Adrenal gland (tissue), 12 donors: ENCODE measurements around the gene VWA8. TPM values are rescaled to one million over a fixed set of nuclear protein-coding genes. Genes with fewer than 3 reads are reported as not detected.

Experiments used
- DNase-seq, 7 donors: peaks; one replicate each; pipeline ENCODE4 v3.0.0-alpha.2; 2019 to 2020
- H3K27ac ChIP-seq, 5 donors: fragments of 200-600 bp; sonication (generic) in 4 of 5; 1 replicate in 3 of 5; 2 replicates in 2 of 5; pipeline versions ENCODE4 v1.5.1 to v1.8.0; 2016 to 2020; ENCODE audit warnings: mild to moderate bottlenecking in 1 of 5
- H3K27me3 ChIP-seq: fragments of 200-600 bp; 2 replicates; pipeline ENCODE4 v1.8.0; 2021
- H3K36me3 ChIP-seq, 2 donors: fragments of 200-600 bp; replicated peaks in 1 of 2; 1 replicate in 1 of 2; 2 replicates in 1 of 2; pipeline versions ENCODE4 v1.5.1 to v1.8.0; 2018 to 2022
- H3K4me1 ChIP-seq, 2 donors: fragments of 200-600 bp; replicated peaks in 1 of 2; 1 replicate in 1 of 2; 2 replicates in 1 of 2; pipeline versions ENCODE4 v1.5.1 to v1.8.0; 2018 to 2021
- H3K4me3 ChIP-seq, 4 donors: fragments of 200-600 bp; sonication (generic) in 3 of 4; one replicate each; pipeline ENCODE4 v1.5.1; 2016 to 2018
- H3K9me3 ChIP-seq, 3 donors: fragments of 200-600 bp; sonication (generic) in 1 of 3; replicated peaks in 1 of 3; 1 replicate in 2 of 3; 2 replicates in 1 of 3; pipeline versions ENCODE4 v1.5.1 to v1.8.0; 2016 to 2021
- POLR2A ChIP-seq, 2 donors: fragments of 450-650 bp; IDR thresholded peaks; one replicate each; pipeline ENCODE4 v1.6.1; 2017; ENCODE audit warnings: antibody characterized with exemption in 2 of 2, mild to moderate bottlenecking in 2 of 2, moderate library complexity in 1 of 2
- WGBS, 4 donors: extraction: QIAGEN DNeasy Blood & Tissue Kit in 2 of 4; methylation state at CpG; one replicate each; pipeline versions ENCODE4 v1.1.5 to v1.1.7; 2013 to 2017; 5-methylcytosine and 5-hydroxymethylcytosine counted together
- intact Hi-C, 2 donors: fragments of 100-400 bp; cut with DNase I; formaldehyde crosslinking; loops; one replicate each; pipeline versions ENCODE4 v1.14.1 to v1.15.0; 2022 to 2023
- polyA plus RNA-seq, 3 donors: library from polyadenylated mRNA; stranded (reverse); fragments of 200-250 nt in 2 of 3; fragments of 350-450 nt in 1 of 3; fragmentation: Illumina TruSeq in 1 of 3; extraction: RNeasy Lipid Tissue Mini Kit (QIAGEN cat#74804) in 1 of 3; gene quantifications; one replicate each; pipeline ENCODE4 v1.2.3, GENCODE V29; 2013 to 2014
- total RNA-seq, 9 donors: library from RNA; depleted of rRNA in 4 of 9; stranded (reverse); fragments of >200 nt in 4 of 9; fragments of 120-200 nt in 1 of 9; fragmentation: NEBNext Ultra II Directional in 1 of 9; extraction: Animal tissue kit (Norgen Biotek cat#: 25700) in 1 of 9; gene quantifications; one replicate each; pipeline versions ENCODE4 v1.1.0 to v1.2.4, GENCODE V29; 2013 to 2023
- TF ChIP-seq, protein P1 (sequence below), 6 experiments: fragments of 450-650 bp in 4 of 6; fragments of 200-600 bp in 2 of 6; sonication (generic) in 1 of 6; IDR thresholded peaks; 1 replicate in 5 of 6; 2 replicates in 1 of 6; pipeline versions ENCODE4 v1.5.1 to v1.8.0; 2016 to 2021; ENCODE audit warnings: antibody characterized with exemption in 6 of 6, mild to moderate bottlenecking in 2 of 6, moderate library complexity in 1 of 6
- donor health status: healthy with polysubstance abuse.
- donor health status: Bipolar disorder and iron deficiency.
- donor health status: DM: yes; HTN: yes; CAD: no.
- donor health status: DM: no; HTN: no; CAD: no.
- donor health status: DM: no; HTN: no; CAD: no.
- donor health status: DM: yes; HTN: yes; CAD: no.

Gene VWA8
- total and polyA plus RNA-seq, 12 donors: 8.1 to 45.4 (median 31.4) TPM

DNA sequence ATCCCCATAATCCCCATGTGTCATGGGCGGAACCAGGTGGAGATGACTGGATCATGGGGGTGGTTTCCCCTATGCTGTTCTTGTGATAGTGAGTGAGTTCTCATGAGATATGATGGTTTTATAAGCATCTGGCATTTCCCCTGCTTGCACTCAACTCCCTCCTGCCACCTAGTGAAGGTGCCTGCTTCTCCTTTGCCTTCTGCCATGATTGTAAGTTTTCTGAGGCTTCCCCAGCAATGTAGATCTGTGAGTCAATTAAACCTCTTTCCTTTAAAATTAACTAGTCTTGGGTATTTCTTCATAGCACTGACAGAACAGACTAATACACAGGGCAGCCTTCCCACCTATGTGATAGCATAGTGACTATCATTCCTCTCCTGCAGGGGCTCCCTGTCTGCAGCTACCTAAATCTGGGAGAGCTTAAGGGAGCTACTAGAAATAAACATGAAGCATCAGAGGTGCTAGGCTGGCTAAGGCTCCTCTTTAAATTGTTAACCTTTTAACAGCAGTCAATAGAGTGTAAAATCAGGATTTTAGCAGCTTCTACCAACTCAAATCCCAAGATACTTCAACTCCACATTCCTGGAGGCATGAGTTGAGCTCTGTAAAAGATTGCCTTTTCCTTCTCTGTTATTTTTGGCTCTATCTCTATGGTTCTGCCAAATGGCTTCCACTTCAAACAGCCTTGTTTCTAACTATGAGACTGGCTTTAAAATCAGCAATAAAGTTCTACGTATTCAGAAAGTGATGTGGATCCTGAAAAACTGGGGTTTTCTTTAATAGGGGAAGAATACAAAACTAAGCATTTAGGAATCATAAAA, 112.3 kb downstream of the VWA8 start:
- Histone ChIP-seq H3K27me3 (no peaks in the 10 kb centered on the region), H3K4me1 (no peaks in the 10 kb centered on the region), H3K27ac (no peak overlapping the region), H3K4me3 (no peak overlapping the region), H3K36me3 (no peaks in the 10 kb centered on the region), H3K9me3 (peaks cover 0 to 4% (median 0%) of the 10 kb centered on the region in 3 donors)
- WGBS, 4 donors: 77 to 94% (median 90%) methylated on average over 2 of the region's 2 CpGs
- peak in 1 of 7 donors; percentile 3 for DNase-seq
- TF ChIP-seq POLR2A (IDR thresholded peaks at IDR 0.05): no peak
- TF ChIP-seq, protein P1, sequence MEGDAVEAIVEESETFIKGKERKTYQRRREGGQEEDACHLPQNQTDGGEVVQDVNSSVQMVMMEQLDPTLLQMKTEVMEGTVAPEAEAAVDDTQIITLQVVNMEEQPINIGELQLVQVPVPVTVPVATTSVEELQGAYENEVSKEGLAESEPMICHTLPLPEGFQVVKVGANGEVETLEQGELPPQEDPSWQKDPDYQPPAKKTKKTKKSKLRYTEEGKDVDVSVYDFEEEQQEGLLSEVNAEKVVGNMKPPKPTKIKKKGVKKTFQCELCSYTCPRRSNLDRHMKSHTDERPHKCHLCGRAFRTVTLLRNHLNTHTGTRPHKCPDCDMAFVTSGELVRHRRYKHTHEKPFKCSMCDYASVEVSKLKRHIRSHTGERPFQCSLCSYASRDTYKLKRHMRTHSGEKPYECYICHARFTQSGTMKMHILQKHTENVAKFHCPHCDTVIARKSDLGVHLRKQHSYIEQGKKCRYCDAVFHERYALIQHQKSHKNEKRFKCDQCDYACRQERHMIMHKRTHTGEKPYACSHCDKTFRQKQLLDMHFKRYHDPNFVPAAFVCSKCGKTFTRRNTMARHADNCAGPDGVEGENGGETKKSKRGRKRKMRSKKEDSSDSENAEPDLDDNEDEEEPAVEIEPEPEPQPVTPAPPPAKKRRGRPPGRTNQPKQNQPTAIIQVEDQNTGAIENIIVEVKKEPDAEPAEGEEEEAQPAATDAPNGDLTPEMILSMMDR (IDR thresholded peaks at IDR 0.05): peak in 1 of 6 experiments; percentile 19
- intact Hi-C loops: no loop called here

DNA sequence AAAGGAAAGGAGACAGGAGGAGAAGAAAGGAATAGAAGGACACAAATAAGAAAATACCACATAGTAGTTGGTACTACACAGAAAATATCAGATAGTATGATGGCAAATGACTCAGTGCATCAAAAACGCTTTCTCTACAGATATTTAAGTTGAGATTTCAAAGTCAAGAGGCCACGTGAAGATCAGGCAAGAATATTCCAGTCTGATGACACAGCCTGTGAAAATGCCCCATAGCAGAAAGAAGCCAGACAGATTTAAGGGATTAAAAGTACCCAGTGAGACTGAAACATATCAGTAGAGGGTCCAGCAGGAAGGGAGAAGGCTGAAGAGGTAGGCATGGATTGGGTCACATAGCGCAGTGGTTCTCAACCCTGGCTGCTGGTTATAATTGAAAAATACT, 113.7 kb downstream of the VWA8 start:
- Histone ChIP-seq H3K4me3 (no peak overlapping the region), H3K4me1 (no peaks in the 10 kb centered on the region), H3K9me3 (peaks cover 0 to 4% (median 0%) of the 10 kb centered on the region in 3 donors), H3K27ac (no peak overlapping the region), H3K36me3 (no peaks in the 10 kb centered on the region), H3K27me3 (no peaks in the 10 kb centered on the region)
- DNase-seq: no peak
- WGBS, 4 donors: 90 to 97% (median 96%) methylated on average over 3 of the region's 3 CpGs
- no peak for TF ChIP-seq POLR2A (IDR thresholded peaks at IDR 0.05)
- TF ChIP-seq, protein P1 (IDR thresholded peaks at IDR 0.05): no peak
- intact Hi-C loops: no loop called here

DNA sequence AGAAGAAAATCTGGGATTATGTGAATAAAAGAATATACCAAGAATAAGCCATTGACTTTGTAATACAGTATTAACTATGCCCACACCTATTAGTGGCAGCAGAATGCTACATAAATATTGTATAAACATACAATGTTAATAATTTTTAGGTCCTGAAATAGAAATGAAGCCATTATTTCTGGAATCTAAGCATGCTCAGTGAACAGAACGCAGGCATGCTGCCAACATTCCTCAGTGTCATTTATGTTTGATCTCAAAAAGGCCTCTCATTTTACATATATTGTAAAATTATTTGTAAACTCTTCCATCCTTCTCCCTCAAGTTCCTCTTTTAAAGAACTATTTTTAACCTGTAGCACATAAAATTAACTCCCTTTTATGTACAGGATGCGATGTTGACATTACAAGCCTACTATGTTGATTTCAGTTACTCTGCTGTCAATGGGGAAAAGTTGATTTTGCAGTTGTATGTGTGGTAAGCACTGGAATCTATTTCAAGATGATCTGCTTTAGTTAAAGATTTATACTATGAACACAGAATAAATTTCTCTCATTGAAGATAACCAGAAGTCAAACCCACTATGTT, 118.8 kb downstream of the VWA8 start:
- 62 to 84% (median 70%) methylated on average over 2 of the region's 2 CpGs for WGBS, 4 donors
- no peak overlapping the region for H3K4me3 ChIP-seq
- H3K27ac ChIP-seq: no peak overlapping the region
- peaks cover 0 to 15% of the 10 kb centered on the region in 2 donors for H3K4me1 ChIP-seq
- DNase-seq: peak in 3 of 7 donors; percentile 21 to 25 (median 24)
- H3K36me3 ChIP-seq: no peaks in the 10 kb centered on the region
- TF ChIP-seq, protein P1 (IDR thresholded peaks at IDR 0.05): no peak
- TF ChIP-seq POLR2A (IDR thresholded peaks at IDR 0.05): no peak
- H3K9me3 ChIP-seq: peaks cover 0 to 4% (median 0%) of the 10 kb centered on the region in 3 donors
- intact Hi-C loops: no loop called here
- H3K27me3 ChIP-seq: no peaks in the 10 kb centered on the region

DNA sequence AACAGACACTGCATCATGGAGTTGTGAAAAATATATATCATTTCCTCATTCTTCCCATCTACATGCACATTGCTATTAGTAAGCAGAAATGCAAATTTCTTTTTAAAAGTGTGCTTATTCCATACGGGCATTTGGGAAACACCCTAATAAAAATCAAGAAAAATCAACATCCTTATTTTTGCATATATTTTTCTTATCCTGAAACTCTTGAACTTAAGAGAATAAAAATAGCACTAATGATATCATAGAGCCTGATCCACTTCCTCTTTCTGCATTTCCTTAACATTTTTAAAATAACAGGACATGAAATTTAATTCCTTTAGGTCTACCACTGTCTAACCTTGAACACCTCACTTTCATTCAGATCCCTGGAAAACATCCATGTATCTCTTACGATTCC, 123.3 kb downstream of the VWA8 start:
- 14 to 32% (median 27%) methylated on average over 2 of the region's 2 CpGs for WGBS, 4 donors
- DNase-seq: no peak
- Histone ChIP-seq H3K27ac (no peak overlapping the region), H3K27me3 (no peaks in the 10 kb centered on the region), H3K4me3 (no peak overlapping the region), H3K4me1 (peaks cover 0 to 15% of the 10 kb centered on the region in 2 donors), H3K9me3 (no peaks in the 10 kb centered on the region), H3K36me3 (no peaks in the 10 kb centered on the region)
- TF ChIP-seq, protein P1 (IDR thresholded peaks at IDR 0.05): no peak
- no peak for TF ChIP-seq POLR2A (IDR thresholded peaks at IDR 0.05)
- intact Hi-C loops: no loop called here
